ENCODE data around the gene PNCK.

DNA sequence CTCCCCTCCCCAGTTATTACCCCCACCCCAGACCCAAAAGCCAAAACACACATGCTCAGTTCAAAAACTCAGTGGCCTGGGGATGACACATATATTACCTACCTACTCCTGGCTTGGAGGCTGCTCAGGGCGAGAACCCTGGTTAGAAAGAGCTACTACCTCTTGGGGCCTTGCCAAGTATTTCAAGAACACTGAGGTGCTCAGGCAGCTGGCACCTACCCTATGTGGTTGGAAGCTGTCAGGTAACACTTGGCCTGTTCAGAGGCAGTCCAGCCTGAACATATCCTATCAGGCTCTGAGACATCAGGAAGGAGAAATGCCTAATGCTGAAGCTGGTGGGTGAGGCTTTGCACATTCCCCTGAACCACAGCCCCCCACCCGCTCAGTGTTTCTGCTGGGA lies 45.6 kb upstream of the PNCK start:
- no peak for TF ChIP-seq POLR2AphosphoS5 (IDR thresholded peaks at IDR 0.05; ENCODE audit: low read length)
- no peak for TF ChIP-seq SRF (IDR thresholded peaks at IDR 0.05; ENCODE audit: low read depth in 2 of 2, low read length in 2 of 2)
- no peak for TF ChIP-seq RFX5 (IDR thresholded peaks at IDR 0.05; ENCODE audit: low read depth, low read length)
- TF ChIP-seq JUNB (IDR thresholded peaks at IDR 0.05) = no peak
